Activated CD4-positive, alpha-beta T cell treated with anti-CD3 and anti-CD28 coated beads, Interleukin-2, amount 50 U/mL, for 4 hours (primary cell): ENCODE data around the gene GSG1L.

Source experiments
- DNase-seq, 2 experiments: peaks; one replicate each; pipeline ENCODE4 v3.0.0-alpha.2; 2020

Gene GSG1L

DNA sequence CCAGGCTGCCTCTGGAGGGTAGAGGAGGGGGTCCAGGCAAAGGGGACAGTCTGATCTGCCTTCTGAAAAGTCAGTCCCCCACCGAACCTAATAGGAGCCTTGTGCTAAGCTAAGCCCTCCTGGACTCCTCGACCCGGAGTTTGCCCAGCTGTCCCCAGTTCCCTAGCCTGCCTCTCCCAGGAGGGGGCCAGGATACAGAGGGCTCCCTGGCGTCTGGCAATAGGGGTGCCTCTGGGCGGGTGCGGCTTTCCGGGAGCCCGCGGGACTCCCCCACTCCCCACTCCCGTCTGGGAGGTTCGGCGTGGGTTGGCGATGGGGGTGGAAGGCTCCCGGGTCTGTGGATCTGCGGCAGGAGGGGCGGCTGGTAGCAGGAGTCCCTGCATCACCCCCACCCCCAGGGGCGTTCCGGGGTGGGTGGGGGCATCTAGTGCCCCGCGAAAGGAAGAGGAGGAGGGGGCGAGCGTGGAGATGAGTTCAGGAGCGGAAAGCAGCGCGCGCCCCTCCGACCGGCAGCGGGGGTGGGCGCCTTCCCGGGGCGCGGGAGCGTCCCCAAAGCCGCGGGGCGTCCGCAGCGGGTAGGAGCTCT is 1.2 kb downstream of the GSG1L start:
- DNase-seq: no peak

DNA sequence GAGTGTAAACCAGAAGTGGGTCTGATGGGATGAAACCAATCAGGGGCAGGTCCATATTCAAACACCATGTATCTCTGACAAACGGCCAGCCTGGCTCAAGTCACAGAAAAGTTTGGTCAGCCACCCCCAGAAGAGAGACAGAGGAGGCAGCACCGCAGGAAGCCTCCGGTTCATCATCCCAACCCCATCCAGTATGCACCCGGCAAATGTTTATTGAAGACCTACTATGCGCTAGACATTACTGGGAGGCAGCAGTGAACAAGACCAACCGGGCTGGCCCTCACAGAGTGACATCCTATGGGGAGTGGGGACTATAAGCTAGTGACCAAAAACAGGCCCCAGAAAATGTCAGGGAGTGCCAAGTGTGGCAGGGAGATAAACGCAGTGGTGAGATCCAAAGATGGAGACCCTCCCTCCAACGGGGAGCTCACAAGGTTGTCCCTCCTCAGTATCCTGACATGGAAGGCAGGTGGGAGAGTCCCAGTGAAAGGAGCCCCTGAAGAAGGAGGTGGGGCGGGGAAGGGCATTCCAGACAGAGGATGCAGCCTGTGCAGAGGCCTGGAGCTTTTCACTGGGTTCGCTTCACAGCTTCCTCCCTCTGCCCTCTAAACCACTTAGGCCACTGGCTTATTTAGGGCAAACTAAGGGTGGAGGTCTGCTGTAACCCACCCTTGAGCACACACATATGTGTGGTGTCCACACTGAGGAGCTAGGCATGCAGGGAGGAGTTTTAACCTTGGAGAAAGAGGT is 2.0 kb downstream of the GSG1L start:
- DNase-seq: no peak

DNA sequence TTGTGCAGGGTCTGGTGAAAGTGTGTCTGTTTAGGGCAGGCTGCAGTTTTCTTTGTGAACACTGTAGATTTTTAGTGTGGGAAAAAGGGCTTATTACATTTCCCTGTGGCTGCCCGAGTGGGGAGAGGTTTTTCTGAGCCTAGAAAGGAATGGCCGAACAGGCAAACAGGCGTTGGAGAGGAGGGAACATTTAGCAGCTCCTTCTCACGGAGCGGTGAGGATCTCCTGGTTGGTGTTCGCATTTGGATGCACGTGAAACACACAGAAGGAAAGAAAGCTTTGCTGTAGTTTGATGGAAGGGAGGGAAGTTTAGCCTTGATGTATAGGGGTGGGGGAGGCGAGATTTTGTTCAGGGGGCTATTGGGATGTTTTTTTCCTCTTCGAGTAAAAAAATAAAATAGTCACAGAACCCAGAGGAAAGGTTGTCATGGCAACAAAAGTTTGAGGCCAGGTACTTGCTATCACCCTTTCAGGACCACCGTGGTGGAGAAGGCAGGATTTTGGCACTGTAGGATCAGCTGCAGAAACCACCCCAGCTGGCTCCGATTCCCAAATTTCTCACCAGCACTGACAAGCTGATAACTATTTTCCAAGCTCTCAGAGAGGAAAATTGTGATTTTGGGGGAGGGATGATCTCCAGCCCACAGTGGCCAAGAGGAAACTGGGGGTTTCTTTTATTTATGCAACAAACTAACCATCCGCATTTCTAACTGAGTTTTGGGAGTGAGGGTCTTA is 3.5 kb downstream of the GSG1L start:
- no peak for DNase-seq

DNA sequence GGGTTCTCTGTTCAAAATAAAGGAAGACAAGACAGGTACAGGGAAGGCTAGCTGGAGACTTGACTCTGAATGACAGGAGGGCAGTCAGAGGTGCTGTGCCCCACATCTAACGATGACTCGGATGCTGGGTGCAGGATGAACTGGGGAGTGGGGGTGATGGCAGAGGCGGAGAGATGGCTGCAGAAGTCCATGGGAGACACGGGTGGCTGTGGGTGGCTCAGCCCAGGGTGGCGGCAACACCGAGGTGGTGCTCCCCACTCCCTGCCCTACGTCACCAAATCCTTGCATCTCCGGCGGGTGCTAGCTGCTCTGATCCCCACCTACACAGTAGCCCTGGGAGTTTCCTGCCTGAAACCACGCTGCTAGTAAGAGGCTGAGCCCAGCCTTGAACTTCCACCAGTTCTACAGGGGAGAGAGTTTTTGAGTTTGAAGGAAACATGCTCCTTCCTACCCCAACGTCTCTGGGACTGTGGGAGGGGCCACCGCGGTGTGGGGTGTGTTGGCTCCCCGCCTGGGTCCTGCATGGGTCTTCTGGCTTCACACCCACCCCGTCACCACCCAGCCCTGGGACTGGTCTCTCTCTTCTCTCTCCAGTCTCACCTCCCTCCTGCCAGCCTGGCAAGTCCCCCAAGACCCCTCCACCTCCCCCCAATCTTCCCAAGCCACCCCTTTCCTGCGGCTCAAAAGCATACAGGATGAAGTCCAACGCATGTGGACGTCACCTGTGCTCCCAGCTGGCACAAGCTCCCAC is 4.5 kb downstream of the GSG1L start:
- no peak for DNase-seq

DNA sequence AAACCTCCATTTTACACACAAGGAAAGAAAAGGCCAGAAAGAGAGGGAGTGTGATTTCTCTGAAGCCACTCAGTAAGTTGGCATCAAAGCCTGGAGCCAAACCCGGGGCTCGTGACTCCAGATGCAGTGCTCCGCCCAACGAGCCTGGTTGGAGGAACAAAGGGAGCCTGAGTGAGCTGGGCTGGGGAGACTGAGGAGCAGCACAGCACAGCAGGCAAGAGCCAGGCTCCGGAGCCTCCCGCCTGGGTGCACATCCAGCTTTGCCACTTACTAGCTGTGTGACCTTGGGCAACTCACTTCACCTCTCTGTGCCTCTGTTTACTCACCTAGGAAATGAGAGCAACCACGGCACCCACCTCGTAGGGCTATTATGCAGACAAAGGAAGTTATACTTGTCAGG is 5.6 kb downstream of the GSG1L start:
- no peak for DNase-seq

DNA sequence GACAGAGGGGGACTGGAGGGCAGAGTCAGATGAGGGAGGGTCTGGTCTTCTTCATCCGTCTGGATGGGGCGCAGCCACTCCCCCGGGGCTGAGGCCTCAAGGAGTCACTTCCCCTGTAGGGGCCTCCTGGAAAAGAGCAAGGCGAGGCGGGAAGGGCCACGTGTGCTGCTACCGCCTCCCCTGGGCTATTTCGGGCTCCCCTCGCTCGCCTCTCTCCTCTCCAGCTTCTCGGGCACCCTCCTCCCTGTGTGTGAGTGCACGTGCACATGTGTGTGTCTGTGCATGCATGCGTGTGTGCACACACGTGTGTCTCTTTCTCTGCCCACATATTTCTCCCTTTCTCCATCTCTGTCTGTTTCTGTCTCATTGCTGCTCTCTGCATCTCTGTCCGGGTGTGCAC is 10.1 kb downstream of the GSG1L start:
- no peak for DNase-seq

DNA sequence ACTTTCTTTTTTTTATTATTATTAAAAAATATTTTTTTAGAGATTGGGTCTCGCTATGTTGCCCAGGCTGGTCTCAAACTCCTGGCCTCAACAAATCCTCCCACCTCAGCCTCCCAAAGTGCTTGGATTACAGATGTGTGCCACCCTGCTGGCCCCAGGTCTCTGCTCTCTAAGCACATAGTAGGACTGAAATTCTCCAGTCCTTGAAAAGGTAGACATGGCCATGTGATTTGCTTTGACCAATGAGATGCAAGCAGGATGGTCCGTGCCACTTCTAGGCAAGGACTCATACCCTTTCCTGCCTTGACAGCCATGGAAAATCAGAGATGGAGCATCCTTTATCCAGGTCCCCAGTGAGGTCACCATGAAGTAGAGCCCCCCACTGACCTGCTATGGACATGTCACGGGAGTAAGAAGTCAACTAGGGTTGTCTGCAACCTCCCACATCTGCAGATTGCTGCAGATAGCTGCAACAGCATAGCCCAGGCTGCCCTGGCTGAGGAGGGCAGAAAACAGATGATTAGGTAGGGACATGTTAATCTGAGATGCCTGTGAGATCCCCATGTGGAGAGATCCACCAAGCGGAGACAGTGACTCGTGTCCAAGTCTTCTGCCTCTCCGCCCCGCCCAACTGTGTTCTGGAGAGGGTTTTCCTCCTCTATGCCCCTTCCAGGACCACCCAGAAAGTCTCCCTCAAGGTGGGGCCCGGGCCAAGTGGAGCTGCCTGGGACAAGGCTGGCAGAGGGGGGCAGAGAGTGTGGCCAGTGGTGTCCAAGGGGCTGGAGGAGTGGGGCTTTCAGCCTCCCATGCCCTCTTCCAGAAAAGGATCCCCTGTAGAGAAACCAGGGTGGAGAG is 11.0 kb downstream of the GSG1L start:
- no peak for DNase-seq

DNA sequence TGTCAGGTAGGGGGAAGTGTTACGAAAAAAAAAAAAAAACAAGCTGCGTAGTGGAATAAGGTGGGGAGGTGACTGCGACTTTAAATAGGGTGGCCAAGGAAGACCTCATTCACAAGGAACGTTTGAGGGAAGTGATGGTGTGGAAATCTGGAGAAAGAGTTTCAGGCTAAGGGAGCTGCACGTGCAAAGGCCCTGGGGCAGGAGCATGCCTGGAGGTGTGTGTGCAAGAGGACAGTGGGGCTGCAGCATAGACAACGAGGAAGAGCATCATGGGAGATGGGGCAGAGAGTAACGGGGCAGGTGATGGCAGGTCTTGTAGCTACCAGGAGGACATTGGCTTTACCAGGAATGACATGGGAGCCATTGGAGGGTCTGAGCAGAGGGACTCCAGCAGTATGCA is 12.0 kb downstream of the GSG1L start:
- no peak for DNase-seq

DNA sequence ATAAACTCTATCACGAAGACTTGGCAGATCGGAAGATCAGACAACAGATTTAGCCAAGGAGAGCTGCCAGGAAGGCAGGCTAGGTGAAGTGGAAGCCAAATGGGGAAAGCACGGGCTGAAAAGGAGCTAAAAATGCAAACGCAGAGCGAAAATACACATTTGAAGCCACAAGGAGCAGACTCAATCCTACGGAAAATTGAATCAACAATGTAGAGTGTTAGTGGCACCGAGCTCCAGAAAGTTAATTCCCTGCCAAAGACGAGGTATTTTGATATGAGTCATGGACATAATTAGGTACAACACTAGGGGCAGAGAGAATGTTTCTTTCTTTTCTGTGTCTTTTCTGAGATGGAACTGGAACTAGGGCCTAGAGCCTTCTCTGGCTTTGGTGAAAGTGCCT is 20.7 kb downstream of the GSG1L start:
- no peak for DNase-seq

DNA sequence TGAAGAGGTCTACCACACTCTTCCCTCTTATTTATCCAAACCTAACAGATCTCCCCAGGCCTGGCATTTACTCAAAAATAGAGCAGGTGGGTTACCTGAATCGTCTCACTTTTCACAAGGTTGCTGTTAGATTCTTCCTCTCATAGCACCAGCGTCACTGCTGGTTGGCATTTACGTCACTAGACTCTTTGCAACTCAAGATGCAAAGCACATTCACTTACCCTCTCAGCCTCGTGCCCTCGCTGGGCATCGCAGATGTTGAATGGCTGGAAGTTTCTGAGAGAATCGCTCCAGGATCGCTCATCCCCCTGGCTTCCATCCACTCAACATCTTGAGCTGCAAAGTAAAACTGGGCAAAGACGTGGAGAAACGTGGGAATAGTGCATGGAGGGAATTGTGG is 21.9 kb downstream of the GSG1L start:
- no peak for DNase-seq

DNA sequence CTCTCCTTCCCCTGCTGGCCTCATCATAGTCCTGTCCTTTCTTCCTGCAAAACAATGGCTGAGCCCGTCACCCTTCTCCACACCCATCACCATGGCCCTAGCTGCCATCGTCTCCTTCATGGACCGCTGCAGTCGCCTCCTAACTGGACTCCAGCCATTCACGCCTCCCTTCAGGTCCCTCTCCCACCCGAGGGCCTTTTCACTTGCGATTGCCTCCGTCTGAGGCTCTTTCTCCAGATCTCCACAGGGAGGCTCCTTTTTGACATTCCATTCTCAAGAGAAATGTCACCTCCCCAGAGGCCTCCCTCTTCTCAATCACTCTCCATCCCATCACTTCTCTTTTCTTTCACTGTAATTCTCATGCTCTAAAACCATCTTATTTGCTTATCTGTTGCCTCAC is 23.5 kb downstream of the GSG1L start:
- DNase-seq: no peak

DNA sequence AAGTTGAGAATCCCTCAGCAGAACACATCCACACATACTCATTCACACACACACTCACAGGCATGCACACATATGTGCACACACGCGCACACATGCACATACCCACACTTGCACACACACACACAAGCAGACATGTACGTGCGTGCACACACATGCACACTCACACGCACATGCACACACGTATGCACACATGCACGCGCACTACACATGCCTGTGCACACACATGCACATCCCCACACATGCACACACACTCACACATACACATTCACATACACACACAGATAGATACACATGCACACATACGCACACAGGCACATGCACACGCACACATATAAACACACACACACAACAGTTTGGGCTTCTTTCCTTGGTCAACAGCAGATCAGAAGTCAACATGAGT is 24.0 kb downstream of the GSG1L start:
- no peak for DNase-seq

DNA sequence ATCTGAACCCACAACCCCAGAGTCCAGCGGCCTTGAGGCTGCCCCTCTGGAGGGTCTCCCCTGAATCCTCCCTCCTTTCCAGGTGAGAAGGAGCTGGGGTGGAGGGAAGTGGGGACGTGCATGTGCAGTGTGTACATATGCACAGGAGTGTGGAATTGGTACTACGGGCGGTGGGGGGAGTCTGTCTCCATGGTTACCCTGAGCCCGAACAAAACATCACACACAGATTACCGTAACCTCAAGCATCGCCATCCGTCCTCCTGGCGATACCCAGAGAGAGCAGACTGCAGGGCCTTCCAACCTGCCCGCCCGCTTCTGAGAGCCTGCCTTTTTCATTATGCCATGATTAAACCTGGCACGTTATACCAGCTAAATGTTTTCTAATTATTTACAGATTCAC is 25.1 kb downstream of the GSG1L start:
- no peak for DNase-seq

DNA sequence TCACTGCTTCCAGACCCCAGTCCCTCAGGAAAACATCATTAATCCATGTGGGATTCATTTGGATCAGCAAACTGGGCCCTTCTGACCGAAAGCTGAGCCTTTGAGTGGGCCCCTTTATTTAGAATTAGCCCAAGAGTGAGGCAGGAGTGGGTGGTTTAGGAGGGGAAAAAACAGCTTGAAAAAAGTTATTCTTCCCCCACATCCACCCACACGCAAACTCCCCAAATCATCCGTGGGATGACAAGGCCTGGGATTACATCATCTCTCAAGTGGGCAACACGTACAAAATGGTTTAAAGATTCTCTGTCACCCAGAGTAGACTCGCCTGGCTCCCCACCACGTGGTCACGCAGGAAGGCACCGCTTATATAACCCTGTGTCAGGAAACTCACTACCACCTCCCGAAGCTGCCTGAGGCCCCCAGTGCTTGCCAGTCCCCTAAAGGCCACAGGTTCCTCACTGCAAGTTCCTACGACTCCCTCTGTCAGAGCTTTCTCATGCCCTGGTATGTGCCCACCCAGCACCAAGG is 27.6 kb downstream of the GSG1L start:
- no peak for DNase-seq

DNA sequence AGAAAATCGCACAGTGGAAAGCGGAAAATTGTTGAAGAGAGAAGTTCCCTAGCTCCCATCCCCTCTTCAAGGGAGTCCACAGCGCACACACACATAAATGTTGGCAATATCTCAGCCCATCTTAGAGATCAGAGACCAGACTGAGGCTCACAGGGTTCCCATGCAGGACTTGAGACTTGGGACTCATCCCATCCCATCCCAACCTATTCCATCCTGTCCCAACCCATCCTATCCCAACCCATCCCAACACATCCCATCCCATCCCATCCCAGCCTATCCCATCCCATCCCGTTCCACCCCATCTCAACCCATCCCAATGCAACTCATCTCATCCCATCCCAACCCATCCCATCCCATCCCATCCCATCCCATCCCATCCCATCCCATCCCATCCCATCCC is 29.6 kb downstream of the GSG1L start:
- DNase-seq: no peak

DNA sequence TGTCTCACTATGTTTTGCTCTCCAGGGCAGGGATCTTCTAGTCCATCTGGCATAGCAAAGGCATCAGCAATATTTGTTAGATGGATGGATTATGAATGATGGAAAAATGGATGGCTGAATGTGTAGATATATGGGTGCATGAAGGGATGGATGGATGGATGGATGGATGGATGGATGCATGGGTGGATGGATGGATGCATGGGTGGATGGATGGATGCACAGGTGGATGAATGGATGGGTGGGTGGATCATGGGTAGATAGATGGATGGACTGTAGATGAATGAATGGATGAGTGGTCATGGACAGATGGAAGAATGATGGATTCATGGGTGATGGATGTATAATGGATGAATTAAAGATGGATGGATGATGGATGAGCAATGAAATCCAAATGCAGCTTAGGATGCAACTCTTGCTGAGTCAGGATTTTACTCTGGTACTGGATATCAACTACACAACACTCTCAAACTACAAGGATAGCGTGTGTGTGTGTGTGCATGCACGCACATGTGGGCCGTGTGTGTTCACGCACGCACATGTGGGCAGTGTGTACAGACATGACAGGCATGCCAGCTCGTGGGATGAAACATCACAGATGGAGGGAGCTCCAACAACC is 34.0 kb downstream of the GSG1L start:
- DNase-seq: no peak

DNA sequence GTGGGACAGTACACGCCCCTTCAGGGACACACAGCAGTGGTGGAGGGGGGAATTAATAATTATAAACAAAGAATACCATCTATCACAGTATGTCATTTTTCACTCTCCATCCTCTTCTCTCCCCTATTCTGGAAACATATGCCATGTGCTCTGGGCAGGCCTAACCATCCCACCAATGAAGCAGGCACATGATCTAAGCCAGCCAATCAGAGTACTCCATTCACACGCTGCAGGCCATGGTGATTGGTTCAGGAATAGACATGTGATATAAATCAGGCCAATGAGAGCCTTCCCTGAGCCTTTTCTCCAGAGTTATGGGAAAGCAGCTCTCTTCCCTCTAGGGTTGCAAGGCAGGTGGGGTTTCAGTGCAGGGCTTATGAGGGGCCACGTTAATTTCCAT is 36.5 kb downstream of the GSG1L start:
- DNase-seq: no peak

DNA sequence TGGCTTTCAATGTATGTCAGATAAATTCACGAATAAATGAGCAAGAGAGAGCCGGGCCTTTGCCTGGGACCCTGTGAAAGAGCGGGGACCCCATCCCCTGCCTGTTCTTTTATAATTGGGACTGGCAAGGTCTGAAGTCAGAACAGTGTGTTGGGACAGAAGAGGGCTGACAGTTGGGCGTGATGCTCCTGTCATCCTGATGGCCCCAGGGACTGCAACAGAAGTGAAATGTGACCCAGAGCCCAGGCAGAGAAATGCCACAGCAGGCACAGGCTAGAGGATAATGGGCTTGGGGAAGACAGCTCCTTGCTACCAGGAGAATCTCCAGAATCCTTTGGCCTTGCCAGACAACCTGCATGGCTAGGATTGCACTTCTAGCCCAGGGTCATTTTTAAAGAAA is 37.9 kb downstream of the GSG1L start:
- no peak for DNase-seq

DNA sequence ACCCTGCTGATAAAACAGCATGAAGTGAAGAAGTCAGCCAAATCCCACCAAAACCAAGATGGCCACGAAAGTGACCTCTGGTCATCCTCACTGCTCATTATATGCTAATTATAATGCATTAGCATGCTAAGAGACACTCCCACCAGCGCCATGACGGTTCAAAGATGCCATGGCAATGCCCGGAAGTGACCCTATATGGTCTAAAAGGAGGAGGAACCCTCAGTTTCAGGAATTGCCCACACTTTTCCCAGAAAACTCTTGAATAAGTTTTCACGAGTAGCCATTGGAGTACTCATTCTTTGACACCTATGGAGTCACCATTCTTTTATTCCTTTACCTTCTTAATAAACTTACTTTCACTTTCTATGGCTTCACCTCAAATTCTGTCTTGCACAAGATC is 44.3 kb downstream of the GSG1L start:
- DNase-seq: no peak

DNA sequence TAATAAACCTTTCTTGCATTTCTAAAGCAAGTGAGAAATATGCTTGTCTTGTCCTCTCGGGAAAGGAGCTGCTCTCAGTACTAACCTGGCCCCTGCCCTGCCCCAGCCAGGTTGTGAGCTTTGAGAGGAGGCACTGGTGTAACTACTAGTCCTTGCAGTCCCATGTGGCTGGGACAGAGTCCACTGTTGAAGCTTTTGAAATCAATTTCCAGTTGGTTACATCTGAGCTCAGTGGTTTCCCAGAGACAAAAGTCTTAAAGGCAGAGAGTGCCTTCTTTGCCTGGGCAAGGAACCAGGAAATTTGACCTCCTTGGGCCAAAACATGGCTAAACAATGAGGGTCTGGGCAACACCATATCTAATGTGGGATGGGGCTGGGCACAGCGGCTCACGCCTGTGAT is 48.7 kb downstream of the GSG1L start:
- no peak for DNase-seq

DNA sequence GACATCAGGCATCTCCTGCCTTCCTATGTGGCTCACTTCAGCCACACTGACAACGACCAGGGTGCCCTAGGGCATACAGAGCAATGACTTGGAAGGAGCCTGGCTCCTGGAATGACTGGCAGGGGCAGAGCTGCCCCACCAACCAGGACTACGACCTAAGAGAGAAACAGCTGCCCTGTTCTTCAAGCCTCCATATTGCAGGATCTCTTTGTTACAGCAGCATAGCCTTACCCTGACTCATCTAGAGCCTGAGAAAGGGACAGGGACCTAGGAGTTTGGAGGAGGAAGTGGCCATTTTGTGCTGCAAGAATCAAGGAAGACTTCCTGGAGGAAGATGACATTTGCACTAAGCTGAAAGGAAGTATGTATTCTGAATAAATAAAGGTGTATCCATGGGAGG is 49.6 kb downstream of the GSG1L start:
- no peak for DNase-seq

DNA sequence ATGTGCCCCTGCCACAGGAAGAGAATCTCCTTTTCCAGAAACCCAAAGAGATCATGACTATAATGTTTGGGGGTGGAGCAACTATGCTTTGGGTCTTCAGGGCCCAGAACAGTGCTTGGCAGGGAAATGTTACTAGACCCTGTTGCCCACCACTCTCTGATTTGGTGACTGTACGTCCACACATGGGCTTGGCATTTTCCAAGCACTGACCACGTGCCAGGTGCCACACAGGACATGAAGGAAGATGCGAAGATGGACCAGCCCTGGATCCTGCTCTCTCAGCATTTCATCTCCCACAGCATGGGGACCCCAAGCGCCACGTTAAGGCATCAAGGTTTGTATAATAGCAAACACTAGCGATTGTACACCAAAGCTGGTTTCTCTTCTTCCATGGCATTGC is 50.1 kb downstream of the GSG1L start:
- DNase-seq: no peak
